Activated naive CD8-positive, alpha-beta T cell treated with anti-CD3 and anti-CD28 coated beads for 36 hours (primary cell): Measurements from ENCODE around the gene PLEKHM3. TPM values are rescaled to one million over a fixed set of nuclear protein-coding genes. Genes with fewer than 3 reads are reported as not detected.

ENCODE experiments used
- DNase-seq: peaks from one replicate; pipeline ENCODE4 v3.0.0; 2021
- H3K27ac Mint-ChIP-seq: one replicate; pipeline ENCODE4 v1.8.0; 2022; ENCODE audit warnings: mild to moderate bottlenecking, moderate library complexity, mixed read lengths
- H3K27me3 Mint-ChIP-seq: one replicate; pipeline ENCODE4 v1.8.0; 2022; ENCODE audit warnings: mild to moderate bottlenecking, mixed read lengths
- H3K36me3 Mint-ChIP-seq: one replicate; pipeline ENCODE4 v1.8.0; 2021; ENCODE audit warnings: mild to moderate bottlenecking, mixed read lengths
- H3K4me1 Mint-ChIP-seq: one replicate; pipeline ENCODE4 v1.8.0; 2021; ENCODE audit warnings: mixed read lengths
- H3K4me3 Mint-ChIP-seq: one replicate; pipeline ENCODE4 v1.8.0; 2022; ENCODE audit warnings: mild to moderate bottlenecking, moderate library complexity, mixed read lengths
- H3K9me3 Mint-ChIP-seq: one replicate; pipeline ENCODE4 v1.8.0; 2022; ENCODE audit warnings: mixed read lengths
- total RNA-seq, 2 experiments: library from RNA; stranded (reverse); gene quantifications; one replicate each; pipeline ENCODE4 v1.2.3, GENCODE V29; 2021

Gene PLEKHM3
- total RNA-seq, result 1 to 10 TPM; 4.5 to 4.8 TPM

GRCh38 chr2:208025037-208025813, at the start of gene PLEKHM3:
Gene PLEKHM3 (minus strand): TSS chr2:208025527. CDS start chr2:208001639, 23,888 bp downstream.
- Mint-ChIP-seq H3K36me3 (no peaks in the 10 kb centered on the region), H3K4me1 (peaks cover 17% of the 10 kb centered on the region), H3K4me3 (peak within 1 kb of the TSS; percentile 90), H3K27me3 (no peaks in the 10 kb centered on the region), H3K27ac (peak within 1 kb of the TSS; percentile 91), H3K9me3 (peaks cover 3% of the 10 kb centered on the region)
- DNase-seq, result peak; percentile 79

DNA sequence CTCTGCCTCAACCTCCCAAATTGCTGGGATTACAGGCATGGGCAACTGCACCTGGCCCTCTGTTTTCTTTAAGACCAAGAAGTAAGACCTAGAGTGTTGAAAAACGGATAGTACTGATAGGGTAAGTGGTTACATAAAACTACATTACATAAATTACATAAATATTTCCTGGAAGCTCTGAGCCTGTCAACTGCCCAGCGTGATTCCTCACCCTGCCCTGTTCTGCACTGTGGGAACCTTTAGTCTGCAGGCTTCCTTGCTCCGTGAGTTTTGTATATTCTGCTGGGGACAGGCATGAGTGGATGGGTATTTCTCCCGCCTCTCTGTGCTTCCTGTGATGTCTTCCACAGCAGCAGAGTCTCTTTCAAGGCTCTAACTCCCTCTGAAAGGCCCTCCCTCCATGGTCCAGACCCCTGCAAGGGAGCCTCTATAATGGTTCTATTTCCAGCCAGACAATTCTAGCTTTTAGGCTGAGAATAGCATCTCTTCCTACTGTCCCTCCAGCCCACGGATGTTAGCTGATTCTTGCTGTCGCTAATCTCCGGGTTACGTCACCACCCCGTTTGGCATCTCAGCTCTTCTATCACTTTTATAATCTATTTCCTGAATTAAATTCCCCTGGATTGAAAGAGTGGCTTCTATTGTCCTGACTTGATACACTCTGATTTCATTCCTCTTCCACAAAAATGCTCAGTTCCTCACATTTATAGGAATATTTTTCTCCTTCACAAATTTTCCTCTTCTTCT, 49.5 kb upstream of the PLEKHM3 start:
- Mint-ChIP-seq H3K36me3 (no peaks in the 10 kb centered on the region), H3K4me3 (no peak overlapping the region), H3K27me3 (peaks cover 14% of the 10 kb centered on the region), H3K27ac (no peak overlapping the region), H3K9me3 (no peaks in the 10 kb centered on the region), H3K4me1 (no peaks in the 10 kb centered on the region)
- no peak for DNase-seq

- Mint-ChIP-seq H3K36me3 (no peaks in the 10 kb centered on the region), H3K27me3 (peaks cover 8% of the 10 kb centered on the region), H3K27ac (no peak overlapping the region), H3K4me1 (no peaks in the 10 kb centered on the region), H3K9me3 (no peaks in the 10 kb centered on the region), H3K4me3 (no peak overlapping the region)
- DNase-seq, result peak; percentile 27
Measured at GRCh38 chr2:208072250-208072892, 47.0 kb upstream of the PLEKHM3 start.

DNA sequence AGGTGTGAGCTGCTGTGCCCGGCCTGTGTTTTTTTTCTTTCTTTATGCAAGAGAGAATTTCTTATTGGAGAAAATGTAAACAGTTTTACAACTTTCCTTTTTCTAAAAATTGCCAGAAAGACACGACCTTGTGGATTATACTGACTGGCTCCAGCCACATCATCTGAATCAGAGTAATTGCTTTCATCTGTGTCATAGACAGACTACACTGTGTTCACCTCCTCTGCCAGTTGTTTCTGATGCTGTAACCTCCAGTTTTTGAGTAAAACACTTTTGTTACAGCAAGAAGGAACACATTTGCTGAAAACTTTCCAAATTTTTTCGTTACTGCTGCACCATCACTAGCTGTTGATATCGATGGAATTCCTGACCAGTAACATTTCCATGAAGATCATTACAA, 43.9 kb upstream of the PLEKHM3 start:
- no peak for DNase-seq
- Mint-ChIP-seq H3K27ac (no peak overlapping the region), H3K4me3 (no peak overlapping the region), H3K9me3 (no peaks in the 10 kb centered on the region), H3K4me1 (no peaks in the 10 kb centered on the region), H3K27me3 (peaks cover 7% of the 10 kb centered on the region), H3K36me3 (no peaks in the 10 kb centered on the region)

- H3K27me3 Mint-ChIP-seq, result no peaks in the 10 kb centered on the region
- no peak overlapping the region for H3K27ac Mint-ChIP-seq
- H3K4me3 Mint-ChIP-seq, result no peak overlapping the region
- H3K4me1 Mint-ChIP-seq, result no peaks in the 10 kb centered on the region
- DNase-seq, result no peak
- H3K36me3 Mint-ChIP-seq, result no peaks in the 10 kb centered on the region
- no peaks in the 10 kb centered on the region for H3K9me3 Mint-ChIP-seq
Measured at GRCh38 chr2:208066016-208066415, 40.7 kb upstream of the PLEKHM3 start.

DNA sequence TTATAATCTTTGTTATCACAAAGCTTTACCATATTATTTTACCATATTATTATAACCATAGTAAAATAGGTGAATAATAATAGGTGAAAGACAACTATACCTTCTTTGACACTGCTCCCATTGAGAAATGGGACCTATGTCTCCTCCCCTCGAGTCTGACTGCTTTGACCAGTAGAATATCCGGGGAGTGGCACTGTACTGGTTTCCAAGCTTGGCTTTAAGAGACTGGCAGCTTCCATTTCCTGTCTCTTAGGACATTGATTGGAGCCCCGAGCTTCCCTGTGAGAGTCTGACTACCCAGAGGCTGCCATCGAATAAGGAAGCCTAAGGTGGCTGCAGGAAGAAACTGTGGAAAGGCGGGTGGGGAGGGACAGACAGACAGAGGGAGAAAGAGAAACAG, 40.1 kb upstream of the PLEKHM3 start:
- Mint-ChIP-seq H3K4me1 (no peaks in the 10 kb centered on the region), H3K27ac (no peak overlapping the region), H3K9me3 (no peaks in the 10 kb centered on the region), H3K4me3 (no peak overlapping the region), H3K27me3 (no peaks in the 10 kb centered on the region), H3K36me3 (no peaks in the 10 kb centered on the region)
- DNase-seq, result no peak

GRCh38 chr2:208064220-208064961, 39.1 kb upstream of the PLEKHM3 start:
- H3K4me1 Mint-ChIP-seq, result no peaks in the 10 kb centered on the region
- DNase-seq, result no peak
- H3K27me3 Mint-ChIP-seq, result no peaks in the 10 kb centered on the region
- H3K4me3 Mint-ChIP-seq, result no peak overlapping the region
- H3K27ac Mint-ChIP-seq, result no peak overlapping the region
- H3K36me3 Mint-ChIP-seq, result no peaks in the 10 kb centered on the region
- no peaks in the 10 kb centered on the region for H3K9me3 Mint-ChIP-seq

GRCh38 chr2:208062961-208063360, 37.6 kb upstream of the PLEKHM3 start:
- Mint-ChIP-seq H3K36me3 (no peaks in the 10 kb centered on the region), H3K27me3 (no peaks in the 10 kb centered on the region), H3K4me3 (no peak overlapping the region), H3K4me1 (no peaks in the 10 kb centered on the region), H3K9me3 (no peaks in the 10 kb centered on the region), H3K27ac (no peak overlapping the region)
- DNase-seq, result no peak

GRCh38 chr2:208062113-208062512, 36.8 kb upstream of the PLEKHM3 start:
- no peak overlapping the region for H3K27ac Mint-ChIP-seq

GRCh38 chr2:208057108-208057507, 31.8 kb upstream of the PLEKHM3 start:
- peaks cover 4% of the 10 kb centered on the region for H3K27me3 Mint-ChIP-seq

More at GRCh38 chr2:208062113-208062512, 36.8 kb upstream of the PLEKHM3 start:
- Mint-ChIP-seq H3K9me3 (no peaks in the 10 kb centered on the region), H3K27me3 (no peaks in the 10 kb centered on the region), H3K4me1 (no peaks in the 10 kb centered on the region), H3K36me3 (no peaks in the 10 kb centered on the region), H3K4me3 (no peak overlapping the region)
- DNase-seq, result no peak

GRCh38 chr2:208049441-208049840, 24.1 kb upstream of the PLEKHM3 start:
- peaks cover 10% of the 10 kb centered on the region for H3K27me3 Mint-ChIP-seq
- no peaks in the 10 kb centered on the region for H3K36me3 Mint-ChIP-seq
- no peak for DNase-seq
- H3K4me3 Mint-ChIP-seq, result no peak overlapping the region
- H3K27ac Mint-ChIP-seq, result no peak overlapping the region
- no peaks in the 10 kb centered on the region for H3K4me1 Mint-ChIP-seq
- no peaks in the 10 kb centered on the region for H3K9me3 Mint-ChIP-seq

More at GRCh38 chr2:208057108-208057507, 31.8 kb upstream of the PLEKHM3 start:
- Mint-ChIP-seq H3K27ac (no peak overlapping the region), H3K4me1 (no peaks in the 10 kb centered on the region), H3K4me3 (no peak overlapping the region), H3K9me3 (no peaks in the 10 kb centered on the region), H3K36me3 (no peaks in the 10 kb centered on the region)
- no peak for DNase-seq

GRCh38 chr2:208049006-208049405, 23.7 kb upstream of the PLEKHM3 start:
- H3K4me1 Mint-ChIP-seq, result no peaks in the 10 kb centered on the region
- no peak for DNase-seq
- H3K4me3 Mint-ChIP-seq, result no peak overlapping the region
- H3K27me3 Mint-ChIP-seq, result peaks cover 10% of the 10 kb centered on the region
- no peak overlapping the region for H3K27ac Mint-ChIP-seq
- H3K36me3 Mint-ChIP-seq, result no peaks in the 10 kb centered on the region
- H3K9me3 Mint-ChIP-seq, result no peaks in the 10 kb centered on the region

- H3K9me3 Mint-ChIP-seq, result no peaks in the 10 kb centered on the region
- no peak for DNase-seq
- H3K4me1 Mint-ChIP-seq, result no peaks in the 10 kb centered on the region
- peaks cover 9% of the 10 kb centered on the region for H3K27me3 Mint-ChIP-seq
- no peaks in the 10 kb centered on the region for H3K36me3 Mint-ChIP-seq
- H3K4me3 Mint-ChIP-seq, result no peak overlapping the region
- H3K27ac Mint-ChIP-seq, result no peak overlapping the region
Measured at GRCh38 chr2:208047840-208048239, 22.5 kb upstream of the PLEKHM3 start.

GRCh38 chr2:208046686-208047085, 21.4 kb upstream of the PLEKHM3 start:
- H3K9me3 Mint-ChIP-seq, result no peaks in the 10 kb centered on the region
- no peak overlapping the region for H3K4me3 Mint-ChIP-seq
- peaks cover 7% of the 10 kb centered on the region for H3K27me3 Mint-ChIP-seq
- no peaks in the 10 kb centered on the region for H3K4me1 Mint-ChIP-seq
- no peaks in the 10 kb centered on the region for H3K36me3 Mint-ChIP-seq
- H3K27ac Mint-ChIP-seq, result no peak overlapping the region
- DNase-seq, result no peak

DNA sequence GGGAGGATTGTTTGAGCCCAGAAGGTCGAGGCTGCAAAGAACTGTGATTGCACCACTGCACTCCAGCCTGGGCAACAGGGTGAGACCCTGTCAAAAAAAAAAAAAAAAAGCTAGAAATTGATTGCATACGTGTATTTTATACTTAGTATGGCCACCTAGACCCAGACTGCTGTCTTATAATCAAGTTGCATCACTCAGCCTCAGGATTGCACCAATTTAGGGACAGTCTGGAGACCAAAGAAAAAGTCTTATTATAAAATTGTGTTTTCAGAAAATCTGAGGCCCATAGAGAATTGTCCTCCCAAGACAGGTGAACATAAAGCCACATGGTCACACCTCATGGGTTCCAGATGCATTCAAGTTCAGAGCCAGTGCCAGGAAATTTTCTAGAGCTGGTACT, 17.1 kb upstream of the PLEKHM3 start:
- H3K27ac Mint-ChIP-seq, result no peak overlapping the region
- DNase-seq, result no peak
- H3K27me3 Mint-ChIP-seq, result peaks cover 4% of the 10 kb centered on the region
- H3K36me3 Mint-ChIP-seq, result no peaks in the 10 kb centered on the region
- H3K4me1 Mint-ChIP-seq, result no peaks in the 10 kb centered on the region
- H3K9me3 Mint-ChIP-seq, result no peaks in the 10 kb centered on the region
- H3K4me3 Mint-ChIP-seq, result no peak overlapping the region
